ENCODE data around the gene SP4.
A peak's percentile ranks its signal among the peaks of the same experiment; 100 is the strongest.

Gene SP4

GRCh38 chr7:21448974-21449373 is 21.1 kb downstream of the SP4 start:
- DNase-seq, result no peak

GRCh38 chr7:21450076-21450475 is 22.2 kb downstream of the SP4 start:
- no peak for DNase-seq

GRCh38 chr7:21450941-21451340 is 23.1 kb downstream of the SP4 start:
- no peak for DNase-seq

- DNase-seq, result no peak
Measured at GRCh38 chr7:21454182-21454581, 26.3 kb downstream of the SP4 start.

- no peak for DNase-seq
Measured at GRCh38 chr7:21454906-21455305, 27.0 kb downstream of the SP4 start.

- no peak for DNase-seq
Measured at GRCh38 chr7:21461282-21461681, 33.4 kb downstream of the SP4 start.

- DNase-seq, result no peak
Measured at GRCh38 chr7:21462081-21462480, 34.2 kb downstream of the SP4 start.

GRCh38 chr7:21463524-21463923 is 35.6 kb downstream of the SP4 start:
- no peak for DNase-seq

GRCh38 chr7:21468969-21469368 is 41.1 kb downstream of the SP4 start:
- no peak for DNase-seq

- DNase-seq, result no peak
Measured at GRCh38 chr7:21469894-21470293, 42.0 kb downstream of the SP4 start.

- DNase-seq, result no peak
Measured at GRCh38 chr7:21472029-21472428, 44.1 kb downstream of the SP4 start.

GRCh38 chr7:21476429-21476828 is 48.5 kb downstream of the SP4 start:
- DNase-seq, result no peak

- DNase-seq, result no peak
Measured at GRCh38 chr7:21480693-21481403, 53.0 kb downstream of the SP4 start.

GRCh38 chr7:21486511-21486910 is 58.6 kb downstream of the SP4 start:
- DNase-seq, result no peak

GRCh38 chr7:21495731-21496130 is 67.8 kb downstream of the SP4 start:
- DNase-seq, result no peak

GRCh38 chr7:21497072-21497471 is 69.2 kb downstream of the SP4 start:
- no peak for DNase-seq

- DNase-seq, result no peak
Measured at GRCh38 chr7:21500117-21500832, 72.4 kb downstream of the SP4 start.

GRCh38 chr7:21504021-21504420 is 76.1 kb downstream of the SP4 start:
- DNase-seq, result peak; percentile 59

- no peak for DNase-seq
Measured at GRCh38 chr7:21507627-21508343, 79.9 kb downstream of the SP4 start.

- no peak for DNase-seq
Measured at GRCh38 chr7:21508538-21508937, 80.7 kb downstream of the SP4 start.

GRCh38 chr7:21514062-21514461 is 86.2 kb downstream of the SP4 start:
- no peak for DNase-seq

GRCh38 chr7:21524680-21525079 is 96.8 kb downstream of the SP4 start:
- no peak for DNase-seq

- no peak for DNase-seq
Measured at GRCh38 chr7:21526007-21526406, 98.1 kb downstream of the SP4 start.

- DNase-seq, result no peak
Measured at GRCh38 chr7:21526448-21526847, 98.6 kb downstream of the SP4 start.
